Skeletal muscle cell (primary cell): ENCODE results near the gene PRMT1.
"Not testable (repeated sequence)": the region's sequence is repeated elsewhere in the genome, so short reads cannot be mapped to it uniquely, and the experiment has no call there.

ENCODE experiments used
- DNase-seq: peaks from one replicate; pipeline ENCODE4 v3.0.0-alpha.2; 2010; ENCODE audit warnings: low read depth
- H3K4me3 ChIP-seq: 2 replicates; pipeline ENCODE4 v1.5.1; 2011; ENCODE audit warnings: low read depth, mild to moderate bottlenecking, control low read depth, low read length, moderate library complexity

The PRMT1 gene

DNA sequence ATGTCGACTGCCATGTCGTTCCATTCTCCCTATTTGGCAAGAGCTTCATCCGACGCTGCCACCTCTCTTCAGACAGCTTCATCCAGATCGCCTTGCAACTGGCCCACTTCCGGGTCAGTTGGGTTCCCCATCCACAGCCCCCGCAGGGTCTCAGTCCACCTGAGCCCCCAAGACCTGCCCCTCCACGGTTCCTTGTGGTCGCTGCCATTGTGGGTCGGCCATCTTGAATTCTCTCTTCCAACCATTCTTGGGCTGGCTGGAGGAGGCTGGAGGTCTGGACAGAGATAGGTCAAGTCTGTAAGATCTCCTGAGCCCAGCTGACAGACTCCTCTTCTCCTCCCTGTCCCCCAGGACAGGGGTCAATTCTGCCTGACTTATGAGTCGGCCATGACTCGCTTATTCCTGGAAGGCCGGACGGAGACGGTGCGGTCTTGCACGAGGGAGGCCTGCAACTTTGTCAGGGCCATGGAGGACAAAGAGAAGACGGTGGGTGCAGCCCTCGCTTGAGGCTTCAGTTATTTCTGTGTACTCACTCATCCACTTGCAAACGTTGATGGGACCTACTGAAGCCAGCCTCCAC is 33.4 kb downstream of the PRMT1 start:
- DNase-seq: no peak

DNA sequence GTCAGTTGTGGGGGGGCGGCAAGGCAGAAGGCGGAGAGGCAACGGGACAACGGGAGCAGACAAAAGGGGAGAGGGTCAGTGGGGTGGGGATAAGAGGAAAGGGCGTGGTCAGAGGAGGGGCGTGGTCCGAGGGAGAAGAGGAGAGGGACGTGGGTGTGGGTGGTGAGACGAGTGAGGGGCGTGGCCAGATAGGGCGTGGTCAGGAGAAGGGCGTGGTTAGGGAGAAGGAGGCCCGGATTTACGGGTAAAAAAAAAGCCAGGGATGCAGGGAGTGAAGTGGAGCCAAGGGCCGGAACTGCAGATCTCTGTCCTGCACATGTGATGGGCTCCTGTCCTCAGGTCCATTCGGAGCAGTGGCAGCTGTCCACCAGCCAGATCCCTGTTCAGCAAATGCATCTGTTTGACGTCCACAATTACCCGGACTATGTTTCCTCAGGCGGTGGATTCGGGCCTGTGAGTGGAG is 35.4 kb downstream of the PRMT1 start:
- no peak overlapping the region for H3K4me3 ChIP-seq
- DNase-seq: no peak

More for the DNA sequence above, 33.4 kb downstream of the PRMT1 start:
- no peak overlapping the region for H3K4me3 ChIP-seq

DNA sequence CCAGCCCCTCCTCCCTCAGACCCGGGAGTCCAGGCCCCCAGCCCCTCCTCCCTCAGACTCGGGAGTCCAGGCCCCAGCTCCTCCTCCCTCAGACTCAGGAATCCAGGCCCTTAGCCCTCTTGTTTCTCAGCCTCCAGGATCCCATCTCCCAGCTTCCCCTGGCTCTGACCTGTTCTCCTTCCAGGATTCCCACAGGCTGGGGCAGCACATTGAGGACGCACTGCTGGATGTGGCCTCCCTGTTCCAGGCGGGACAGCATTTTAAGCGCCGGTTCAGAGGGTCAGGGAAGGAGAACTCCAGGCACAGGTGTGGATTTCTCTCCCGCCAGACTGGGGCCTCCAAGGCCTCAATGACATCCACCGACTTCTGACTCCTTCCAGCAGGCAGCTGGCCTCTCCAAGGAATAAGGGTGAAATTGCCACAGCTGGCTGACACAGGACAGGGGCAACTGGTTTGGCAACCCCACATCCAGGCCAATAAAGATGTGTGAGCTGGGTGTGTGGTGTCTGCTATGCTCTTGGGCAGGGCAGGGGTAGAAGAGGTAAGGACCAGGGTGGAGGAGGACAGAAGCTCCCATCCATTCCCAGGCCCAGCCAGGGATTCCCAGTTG is 36.3 kb downstream of the PRMT1 start:
- no peak for DNase-seq
- H3K4me3 ChIP-seq: no peak overlapping the region

DNA sequence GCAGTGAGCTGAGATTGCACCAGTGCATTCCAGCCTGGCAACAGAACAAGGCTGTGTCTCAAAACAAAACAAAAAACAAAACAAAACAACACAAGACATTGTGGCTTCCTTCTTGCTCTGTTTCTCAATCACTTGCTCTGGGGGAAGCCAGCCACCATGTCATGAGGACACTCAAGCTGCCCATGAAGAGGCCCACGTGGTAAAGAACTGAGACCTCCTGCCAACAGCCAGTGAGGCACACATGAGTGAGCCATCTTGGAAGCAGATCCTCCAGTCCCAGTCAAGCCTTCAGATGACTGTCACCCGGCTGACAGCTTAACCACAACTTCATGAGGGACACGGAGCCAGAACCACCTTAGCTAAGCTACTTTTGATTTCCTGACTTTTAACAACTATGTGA is 39.1 kb downstream of the PRMT1 start:
- no peak overlapping the region for H3K4me3 ChIP-seq
- DNase-seq: no peak

DNA sequence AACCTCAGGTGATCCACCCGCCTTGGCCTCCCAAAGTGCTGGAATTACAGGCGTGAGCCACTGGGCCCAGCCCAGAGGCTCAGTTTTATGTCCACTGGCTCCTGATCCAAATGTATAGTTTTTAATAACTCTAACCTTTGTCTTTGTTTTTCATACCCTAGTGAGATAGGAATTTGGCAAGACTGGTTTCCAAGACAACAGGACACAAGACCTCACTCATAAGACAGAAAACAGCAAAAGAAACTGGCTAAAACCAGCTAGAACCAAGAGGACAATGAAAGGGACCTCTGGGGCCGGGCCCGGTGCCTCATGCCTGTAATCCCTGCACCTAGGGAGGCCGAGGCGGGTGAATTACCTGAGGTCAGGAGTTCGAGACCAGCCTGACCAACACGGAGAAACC is 41.4 kb downstream of the PRMT1 start:
- H3K4me3 ChIP-seq: no peak overlapping the region
- DNase-seq: no peak

DNA sequence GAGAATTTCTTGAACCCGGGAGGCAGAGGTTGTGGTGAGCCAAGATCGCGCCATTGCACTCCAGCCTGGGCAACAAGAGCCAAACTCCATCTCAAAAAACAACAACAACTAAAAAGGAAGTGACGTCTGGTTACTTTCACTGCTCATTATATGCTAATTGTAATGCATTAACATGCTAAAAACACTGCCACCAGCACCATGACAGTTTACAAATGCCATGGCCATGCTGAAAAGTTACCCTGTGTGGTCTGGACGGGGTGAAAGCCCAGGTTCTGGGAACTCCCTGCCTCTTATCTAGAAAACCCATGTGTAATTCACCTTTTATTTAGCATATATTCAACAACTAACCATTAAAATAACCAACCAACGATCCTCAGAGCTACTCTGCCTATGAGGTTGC is 41.9 kb downstream of the PRMT1 start:
- no peak for DNase-seq
- H3K4me3 ChIP-seq: no peak overlapping the region

DNA sequence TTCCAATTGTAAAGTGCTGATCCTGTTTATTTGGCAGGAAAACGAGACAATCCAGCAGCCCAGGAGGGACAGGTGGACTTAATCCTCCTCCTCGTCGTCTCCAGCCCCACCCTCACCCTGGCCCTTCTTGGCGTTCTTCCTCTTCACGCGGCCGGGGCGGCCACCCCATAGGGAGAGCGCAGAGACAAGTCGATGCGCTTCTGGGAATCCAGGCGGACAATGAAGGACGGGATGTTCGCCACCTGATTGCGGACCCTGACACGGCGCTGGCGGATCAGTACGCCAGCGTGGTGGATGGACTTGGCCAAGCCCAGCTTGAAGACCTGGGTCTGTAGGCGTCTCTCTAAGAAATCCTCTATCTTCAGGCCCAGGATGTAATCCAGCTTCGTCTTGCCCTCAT is 42.3 kb downstream of the PRMT1 start:
- DNase-seq, H3K4me3 ChIP-seq: not testable (repeated sequence)

DNA sequence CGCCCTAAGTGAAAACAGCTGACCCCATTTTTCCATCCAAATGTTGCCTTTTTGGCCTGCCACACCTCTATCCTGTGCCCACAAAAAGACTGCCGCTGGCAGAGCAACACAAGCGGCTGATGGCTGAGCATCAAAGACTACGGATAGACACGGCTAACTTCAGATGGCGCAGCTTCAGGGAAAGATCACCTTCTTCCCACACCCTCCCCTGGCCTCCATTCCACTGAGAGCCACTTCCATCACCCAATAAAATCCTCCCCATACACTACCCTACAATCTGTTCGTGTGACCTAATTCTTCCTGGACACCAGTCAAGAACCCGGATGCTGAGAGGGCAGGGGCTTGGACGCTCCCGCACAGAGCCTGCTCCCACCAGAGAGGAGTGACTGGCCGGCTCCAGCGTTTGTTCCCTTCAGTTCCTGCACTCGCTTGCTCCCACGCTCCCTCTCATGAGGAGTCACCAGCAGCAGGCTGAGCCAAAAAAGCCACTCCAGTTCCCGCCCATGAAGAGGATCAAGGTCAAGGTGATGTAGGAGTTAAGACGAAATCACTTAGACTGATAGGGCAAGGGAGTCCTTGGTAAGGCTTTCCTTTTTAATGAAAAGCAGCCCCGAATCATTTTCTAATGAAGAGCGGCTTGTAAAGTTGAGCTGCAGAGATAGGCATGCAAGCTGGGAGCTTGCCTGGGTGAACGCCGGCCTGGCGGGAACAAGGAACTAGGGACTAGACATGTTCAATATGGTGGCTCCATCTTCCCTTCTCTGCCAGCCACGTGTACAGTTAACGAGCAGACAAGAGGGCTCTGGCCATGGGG is 50.4 kb downstream of the PRMT1 start:
- no peak overlapping the region for H3K4me3 ChIP-seq
- DNase-seq: peak; percentile 35

DNA sequence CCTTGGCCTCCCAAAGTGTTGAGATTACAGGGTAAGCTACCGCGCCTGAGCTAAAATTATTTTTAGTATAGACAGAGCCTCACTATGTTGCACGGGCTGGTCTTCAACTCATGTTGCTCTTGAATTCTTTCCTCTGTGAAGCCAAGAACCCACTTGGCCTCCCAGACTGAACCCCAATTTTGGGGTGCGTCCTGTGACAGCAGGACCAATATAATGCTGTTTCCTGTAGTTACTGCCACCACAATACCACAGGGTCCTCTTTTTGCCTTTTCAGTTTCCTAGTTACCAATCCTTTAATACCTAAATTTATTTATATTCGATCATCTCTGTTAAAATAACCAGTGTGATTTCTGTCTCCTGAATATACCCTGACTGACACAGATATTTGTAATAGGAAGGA is 53.1 kb downstream of the PRMT1 start:
- DNase-seq: no peak
- H3K4me3 ChIP-seq: no peak overlapping the region
